Mesendoderm (in vitro differentiated cells): Measurements from ENCODE around the gene FLYWCH1.

Source experiments
- DNase-seq: peaks from one replicate; pipeline ENCODE4 v3.0.0; 2013
- H2AK5ac ChIP-seq: 2 replicates; pipeline ENCODE4 v1.6.1; 2013; ENCODE audit warnings: low read length, inconsistent platforms
- H2BK120ac ChIP-seq: 2 replicates; pipeline ENCODE4 v1.6.1; 2013; ENCODE audit warnings: low read depth, mild to moderate bottlenecking, low read length, moderate library complexity, mixed read lengths
- H2BK15ac ChIP-seq: replicated peaks from 2 replicates; pipeline ENCODE4 v1.6.1; 2013; ENCODE audit warnings: low read depth, mild to moderate bottlenecking, moderate library complexity
- H2BK5ac ChIP-seq: 2 replicates; pipeline ENCODE4 v1.6.1; 2013; ENCODE audit warnings: low read length, inconsistent platforms
- H3K18ac ChIP-seq: 2 replicates; pipeline ENCODE4 v1.6.1; 2013; ENCODE audit warnings: mild to moderate bottlenecking, low read length, mixed read lengths
- H3K23ac ChIP-seq: one replicate; pipeline ENCODE4 v1.6.1; 2013; ENCODE audit warnings: low read length
- H3K27ac ChIP-seq: 2 replicates; pipeline ENCODE4 v1.5.1; 2013; ENCODE audit warnings: low read depth, mild to moderate bottlenecking, inconsistent platforms, low read length, moderate library complexity
- H3K27me3 ChIP-seq: 2 replicates; pipeline ENCODE4 v1.6.1; 2013; ENCODE audit warnings: low read length, control low read depth, mild to moderate bottlenecking, inconsistent platforms; ENCODE audit not compliant: insufficient read depth, poor library complexity
- H3K36me3 ChIP-seq: 2 replicates; pipeline ENCODE4 v1.6.1; 2013; ENCODE audit warnings: low read length, inconsistent platforms; ENCODE audit not compliant: control insufficient read depth, insufficient read depth
- H3K4ac ChIP-seq: one replicate; pipeline ENCODE4 v1.6.1; 2013; ENCODE audit warnings: low read depth, mild to moderate bottlenecking, low read length, moderate library complexity
- H3K4me1 ChIP-seq: 2 replicates; pipeline ENCODE4 v1.6.1; 2013; ENCODE audit warnings: low read depth, low read length, inconsistent platforms; ENCODE audit not compliant: control insufficient read depth
- H3K4me2 ChIP-seq: 2 replicates; pipeline ENCODE4 v1.6.1; 2013; ENCODE audit warnings: low read length
- H3K4me3 ChIP-seq: 2 replicates; pipeline ENCODE4 v1.5.1; 2013; ENCODE audit warnings: mild to moderate bottlenecking, low read length
- H3K56ac ChIP-seq: one replicate; pipeline ENCODE4 v1.6.1; 2013; ENCODE audit warnings: low read length
- H3K79me1 ChIP-seq: 2 replicates; pipeline ENCODE4 v1.6.1; 2013; ENCODE audit warnings: low read length, inconsistent platforms
- H3K79me2 ChIP-seq: 2 replicates; pipeline ENCODE4 v1.6.1; 2013; ENCODE audit warnings: mild to moderate bottlenecking, low read length; ENCODE audit not compliant: control insufficient read depth, insufficient read depth
- H3K9ac ChIP-seq: 2 replicates; pipeline ENCODE4 v1.6.1; 2013; ENCODE audit warnings: low read length, inconsistent platforms
- H4K5ac ChIP-seq: one replicate; pipeline ENCODE4 v1.6.1; 2013; ENCODE audit warnings: low read length
- H4K8ac ChIP-seq: one replicate; pipeline ENCODE4 v1.6.1; 2013; ENCODE audit warnings: low read depth, mild to moderate bottlenecking, control low read depth, low read length, moderate library complexity
- WGBS: extraction: QIAGEN DNeasy Blood & Tissue Kit; methylation state at CpG from one replicate; pipeline ENCODE4 v1.1.7; 2013; ENCODE audit warnings: low lambda C conversion rate, missing lambda C conversion rate; ENCODE audit not compliant: insufficient coverage; ENCODE audit errors: extremely low coverage; 5-methylcytosine and 5-hydroxymethylcytosine counted together

Gene FLYWCH1

DNA sequence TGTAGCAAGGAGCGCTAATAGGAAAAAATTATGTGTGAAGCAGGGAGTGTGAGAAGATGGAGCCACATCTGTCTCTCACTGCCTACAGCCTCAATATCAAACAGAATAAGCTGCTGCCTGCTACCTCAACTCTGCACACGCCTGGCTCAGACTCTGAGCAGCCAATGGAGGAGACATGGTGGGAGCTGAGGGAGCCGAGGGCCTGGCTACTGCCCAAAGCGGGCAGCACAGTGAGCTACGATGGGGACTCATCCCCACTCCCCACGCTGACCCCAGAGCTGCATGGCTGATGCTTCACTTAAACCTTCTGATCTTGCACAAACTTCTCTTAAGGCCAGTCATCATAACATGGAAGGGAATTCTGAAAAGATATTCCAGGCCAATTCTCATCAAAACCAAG, 39.8 kb upstream of the FLYWCH1 start:
- no peak overlapping the region for H3K27ac ChIP-seq
- H3K4me1 ChIP-seq, result peaks cover 2% of the 10 kb centered on the region
- no peak overlapping the region for H4K5ac ChIP-seq
- WGBS, result no CpG with 5 or more reads among the region's 6 CpGs
- H3K9ac ChIP-seq, result no peak overlapping the region
- H3K27me3 ChIP-seq, result no peaks in the 10 kb centered on the region
- no peak overlapping the region for H3K23ac ChIP-seq
- H2AK5ac ChIP-seq, result no peak overlapping the region
- no peak overlapping the region for H2BK15ac ChIP-seq
- no peak overlapping the region for H3K56ac ChIP-seq
- H3K4me2 ChIP-seq, result no peak overlapping the region
- no peak overlapping the region for H4K8ac ChIP-seq
- no peaks in the 10 kb centered on the region for H3K79me2 ChIP-seq
- DNase-seq, result no peak
- no peak overlapping the region for H3K4me3 ChIP-seq
- no peak overlapping the region for H3K4ac ChIP-seq
- H2BK120ac ChIP-seq, result no peak overlapping the region
- H2BK5ac ChIP-seq, result no peak overlapping the region
- H3K79me1 ChIP-seq, result no peaks in the 10 kb centered on the region
- H3K18ac ChIP-seq, result no peak overlapping the region
- no peaks in the 10 kb centered on the region for H3K36me3 ChIP-seq

GRCh38 chr16:2874032-2874911, 37.5 kb upstream of the FLYWCH1 start:
- no peak overlapping the region for H3K18ac ChIP-seq
- H2BK15ac ChIP-seq, result no peak overlapping the region
- no peaks in the 10 kb centered on the region for H3K36me3 ChIP-seq
- H4K5ac ChIP-seq, result no peak overlapping the region
- H3K9ac ChIP-seq, result no peak overlapping the region
- no peaks in the 10 kb centered on the region for H3K79me2 ChIP-seq
- H2BK120ac ChIP-seq, result no peak overlapping the region
- no peak for DNase-seq
- no peak overlapping the region for H3K4me2 ChIP-seq
- H3K56ac ChIP-seq, result no peak overlapping the region
- no peak overlapping the region for H2BK5ac ChIP-seq
- no peaks in the 10 kb centered on the region for H3K27me3 ChIP-seq
- H3K4ac ChIP-seq, result no peak overlapping the region
- H2AK5ac ChIP-seq, result no peak overlapping the region
- H3K79me1 ChIP-seq, result no peaks in the 10 kb centered on the region
- no peaks in the 10 kb centered on the region for H3K4me1 ChIP-seq
- H3K27ac ChIP-seq, result no peak overlapping the region
- no peak overlapping the region for H4K8ac ChIP-seq
- H3K4me3 ChIP-seq, result no peak overlapping the region
- H3K23ac ChIP-seq, result no peak overlapping the region
- no CpG with 5 or more reads among the region's 21 CpGs for WGBS

- Histone ChIP-seq H3K9ac (no peak overlapping the region), H3K56ac (no peak overlapping the region), H3K27me3 (no peaks in the 10 kb centered on the region), H2AK5ac (no peak overlapping the region), H3K27ac (no peak overlapping the region), H4K5ac (no peak overlapping the region), H2BK5ac (no peak overlapping the region), H3K4me2 (no peak overlapping the region), H3K18ac (no peak overlapping the region), H3K4me3 (no peak overlapping the region), H3K4ac (no peak overlapping the region), H2BK120ac (no peak overlapping the region), H3K79me2 (no peaks in the 10 kb centered on the region), H3K79me1 (no peaks in the 10 kb centered on the region), H3K23ac (no peak overlapping the region), H3K36me3 (no peaks in the 10 kb centered on the region), H3K4me1 (no peaks in the 10 kb centered on the region), H2BK15ac (no peak overlapping the region), H4K8ac (no peak overlapping the region)
- DNase-seq, result peak; percentile 82
- no CpG with 5 or more reads among the region's 25 CpGs for WGBS
Measured at GRCh38 chr16:2874912-2875362, 36.8 kb upstream of the FLYWCH1 start.

DNA sequence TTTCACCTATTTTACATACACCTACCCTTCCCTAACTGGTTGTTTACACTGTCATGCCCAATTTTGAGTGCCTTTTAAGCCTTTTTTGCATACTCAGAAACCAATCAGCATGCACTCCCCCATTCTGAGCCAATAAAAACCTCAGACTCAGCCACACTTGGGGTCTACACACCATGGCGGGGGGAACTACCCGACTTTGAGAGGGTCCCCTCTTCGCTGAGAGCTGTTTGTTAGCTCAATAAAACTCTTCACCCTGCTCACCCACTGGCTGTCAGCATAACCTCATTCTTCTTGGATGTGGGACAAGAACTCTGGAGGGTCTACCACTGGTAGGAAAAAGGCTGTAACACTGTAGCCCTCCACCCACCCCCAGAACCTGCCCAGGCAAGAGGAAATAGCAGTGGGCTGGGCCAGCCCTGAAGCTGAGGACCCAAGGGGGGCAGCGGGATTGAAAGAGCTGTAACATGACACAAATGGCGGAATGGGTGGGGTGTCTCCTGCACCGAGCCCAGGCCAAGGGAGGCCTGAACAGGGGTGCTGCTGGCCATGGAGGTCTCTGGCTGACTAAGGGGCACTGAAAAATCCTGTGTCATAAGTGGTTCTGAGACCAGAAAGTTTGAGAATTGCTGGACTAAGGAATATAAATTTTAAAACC, 31.8 kb upstream of the FLYWCH1 start:
- no peak overlapping the region for H2BK120ac ChIP-seq
- WGBS, result no CpG with 5 or more reads among the region's 6 CpGs
- H3K4ac ChIP-seq, result no peak overlapping the region
- H3K79me2 ChIP-seq, result no peaks in the 10 kb centered on the region
- no peaks in the 10 kb centered on the region for H3K36me3 ChIP-seq
- no peak overlapping the region for H3K27ac ChIP-seq
- no peak overlapping the region for H3K4me3 ChIP-seq
- no peaks in the 10 kb centered on the region for H3K27me3 ChIP-seq
- no peaks in the 10 kb centered on the region for H3K79me1 ChIP-seq
- H4K8ac ChIP-seq, result no peak overlapping the region
- no peak overlapping the region for H3K9ac ChIP-seq
- H2BK5ac ChIP-seq, result no peak overlapping the region
- H3K23ac ChIP-seq, result no peak overlapping the region
- H3K18ac ChIP-seq, result no peak overlapping the region
- H3K56ac ChIP-seq, result no peak overlapping the region
- no peak for DNase-seq
- H3K4me2 ChIP-seq, result no peak overlapping the region
- H2AK5ac ChIP-seq, result no peak overlapping the region
- no peaks in the 10 kb centered on the region for H3K4me1 ChIP-seq
- no peak overlapping the region for H4K5ac ChIP-seq
- no peak overlapping the region for H2BK15ac ChIP-seq

GRCh38 chr16:2881783-2882649, 29.7 kb upstream of the FLYWCH1 start:
- peak overlapping the region; percentile 79 for H3K4me2 ChIP-seq
- H3K56ac ChIP-seq, result peak overlapping the region; percentile 81
- H2BK15ac ChIP-seq, result no peak overlapping the region
- no peak overlapping the region for H3K4ac ChIP-seq
- DNase-seq, result no peak
- no peak overlapping the region for H3K27ac ChIP-seq
- no peak overlapping the region for H2BK5ac ChIP-seq
- WGBS, result no CpG with 5 or more reads among the region's 52 CpGs
- H3K4me3 ChIP-seq, result peak overlapping the region; percentile 50
- peak overlapping the region; percentile 63 for H3K9ac ChIP-seq
- no peak overlapping the region for H3K23ac ChIP-seq
- H4K8ac ChIP-seq, result no peak overlapping the region
- no peaks in the 10 kb centered on the region for H3K79me2 ChIP-seq
- H3K27me3 ChIP-seq, result no peaks in the 10 kb centered on the region
- no peaks in the 10 kb centered on the region for H3K4me1 ChIP-seq
- H3K36me3 ChIP-seq, result no peaks in the 10 kb centered on the region
- H2BK120ac ChIP-seq, result no peak overlapping the region
- no peaks in the 10 kb centered on the region for H3K79me1 ChIP-seq
- H3K18ac ChIP-seq, result no peak overlapping the region
- H4K5ac ChIP-seq, result no peak overlapping the region
- H2AK5ac ChIP-seq, result no peak overlapping the region
